HG03558 (cell line): ENCODE measurements around the gene HSPB1.
A peak's percentile ranks its signal among the peaks of the same experiment; 100 is the strongest.
"Not testable (repeated sequence)": the region's sequence is repeated elsewhere in the genome, so short reads cannot be mapped to it uniquely, and the experiment has no call there.

Experiments
- ATAC-seq: cut with Tn5 transposase; IDR thresholded peaks from one replicate; pipeline ENCODE4 v1.9.1; 2021; ENCODE audit warnings: moderate number of reproducible peaks; ENCODE audit not compliant: unreplicated experiment; ENCODE audit errors: extremely low read depth

HSPB1 gene

GRCh38 chr7:76302347-76303201 lies at the start of gene HSPB1:
Gene HSPB1 (plus strand): TSS chr7:76302673. CDS start chr7:76302713, 40 bp downstream.
- peak; percentile 39 for ATAC-seq

- ATAC-seq, result no peak
These were observed 47.7 kb upstream of the HSPB1 start for GRCh38 chr7:76254781-76255180.

- ATAC-seq, result no peak
These were observed 44.5 kb upstream of the HSPB1 start for GRCh38 chr7:76257973-76258372.

- no peak for ATAC-seq
These were observed 43.1 kb upstream of the HSPB1 start for GRCh38 chr7:76259124-76260093.

- ATAC-seq, result no peak
These were observed 42.2 kb upstream of the HSPB1 start for GRCh38 chr7:76260171-76260703.

GRCh38 chr7:76261329-76261728 lies 41.1 kb upstream of the HSPB1 start:
- ATAC-seq, result no peak

- ATAC-seq, result no peak
These were observed 40.5 kb upstream of the HSPB1 start for GRCh38 chr7:76261931-76262330.

- no peak for ATAC-seq
These were observed 39.6 kb upstream of the HSPB1 start for GRCh38 chr7:76262683-76263402.

- ATAC-seq, result no peak
These were observed 37.2 kb upstream of the HSPB1 start for GRCh38 chr7:76265299-76265698.

GRCh38 chr7:76267107-76267893 lies 35.2 kb upstream of the HSPB1 start:
- ATAC-seq, result no peak

- ATAC-seq, result no peak
These were observed 34.6 kb upstream of the HSPB1 start for GRCh38 chr7:76267894-76268183.

GRCh38 chr7:76268376-76268775 lies 34.1 kb upstream of the HSPB1 start:
- ATAC-seq, result no peak

GRCh38 chr7:76269895-76270294 lies 32.6 kb upstream of the HSPB1 start:
- ATAC-seq, result no peak

GRCh38 chr7:76271384-76271783 lies 31.1 kb upstream of the HSPB1 start:
- ATAC-seq, result not testable (repeated sequence)

- no peak for ATAC-seq
These were observed 30.3 kb upstream of the HSPB1 start for GRCh38 chr7:76272142-76272541.

- no peak for ATAC-seq
These were observed 29.5 kb upstream of the HSPB1 start for GRCh38 chr7:76272851-76273497.

- ATAC-seq, result no peak
These were observed 29.0 kb upstream of the HSPB1 start for GRCh38 chr7:76273503-76273902.

- no peak for ATAC-seq
These were observed 23.9 kb upstream of the HSPB1 start for GRCh38 chr7:76278540-76278939.

GRCh38 chr7:76280408-76280807 lies 22.1 kb upstream of the HSPB1 start:
- no peak for ATAC-seq
